Activated CD8-positive, alpha-beta memory T cell treated with anti-CD3 and anti-CD28 coated beads, Interleukin-2, amount 10 ng/mL, durations not matched to agents 7 days and 5 days (primary cell): Measurements from ENCODE around the gene PDE9A. TPM values are rescaled to one million over a fixed set of nuclear protein-coding genes. Genes with fewer than 3 reads are reported as not detected.
A peak's percentile ranks its signal among the peaks of the same experiment; 100 is the strongest.

Source experiments
- ATAC-seq: fragments of 150-1000 bp; cut with Tn5 transposase; one replicate; pipeline ENCODE4 v1.10.0; 2021; ENCODE audit warnings: moderate library complexity
- CTCF ChIA-PET: fragments of 350-600 bp; sonication (Branson Sonifier 250); formaldehyde crosslinking; loops from one replicate; lab custom pipeline; 2021; ENCODE audit warnings: antibody characterized with exemption; lab: Charles Lee
- DNase-seq: peaks from one replicate; pipeline ENCODE4 v3.0.0-alpha.2; 2020
- H3K27ac Mint-ChIP-seq: one replicate; pipeline ENCODE4 v1.8.0; 2021; ENCODE audit warnings: mild to moderate bottlenecking, mixed read lengths
- H3K27me3 Mint-ChIP-seq: one replicate; pipeline ENCODE4 v1.8.0; 2021; ENCODE audit warnings: mixed read lengths
- H3K36me3 Mint-ChIP-seq: one replicate; pipeline ENCODE4 v1.8.0; 2021; ENCODE audit warnings: mild to moderate bottlenecking, mixed read lengths
- H3K4me1 Mint-ChIP-seq: one replicate; pipeline ENCODE4 v1.8.0; 2021; ENCODE audit warnings: mixed read lengths
- H3K4me3 Mint-ChIP-seq: one replicate; pipeline ENCODE4 v1.8.0; 2021; ENCODE audit warnings: mild to moderate bottlenecking, moderate library complexity, mixed read lengths
- H3K9me3 Mint-ChIP-seq: one replicate; pipeline ENCODE4 v1.8.0; 2022; ENCODE audit warnings: low read depth, mixed read lengths
- total RNA-seq, 2 experiments: library from RNA; stranded (reverse); gene quantifications; one replicate each; pipeline ENCODE4 v1.2.3, GENCODE V29; 2021

PDE9A gene
- total RNA-seq, 2 experiments from 2014 or later = 2.0 to 6.8 TPM

GRCh38 chr21:42650441-42651421, 2.7 kb upstream of the PDE9A start:
- Mint-ChIP-seq H3K27ac (no peak overlapping the region), H3K27me3 (peaks cover 44% of the 10 kb centered on the region), H3K4me1 (peaks cover 11% of the 10 kb centered on the region), H3K36me3 (no peaks in the 10 kb centered on the region), H3K4me3 (no peak overlapping the region), H3K9me3 (no peaks in the 10 kb centered on the region)
- CTCF ChIA-PET = no interaction called here
- ATAC-seq (no peak), DNase-seq (no peak)

- H3K27me3 Mint-ChIP-seq = peaks cover 53% of the 10 kb centered on the region
- ATAC-seq (no peak), DNase-seq (no peak)
- peaks cover 11% of the 10 kb centered on the region for H3K4me1 Mint-ChIP-seq
- H3K4me3 Mint-ChIP-seq = no peak overlapping the region
- H3K36me3 Mint-ChIP-seq = no peaks in the 10 kb centered on the region
- CTCF ChIA-PET = no interaction called here
- H3K27ac Mint-ChIP-seq = no peak overlapping the region
- H3K9me3 Mint-ChIP-seq = no peaks in the 10 kb centered on the region
These were observed 1.7 kb upstream of the PDE9A start for GRCh38 chr21:42651515-42652401.

DNA sequence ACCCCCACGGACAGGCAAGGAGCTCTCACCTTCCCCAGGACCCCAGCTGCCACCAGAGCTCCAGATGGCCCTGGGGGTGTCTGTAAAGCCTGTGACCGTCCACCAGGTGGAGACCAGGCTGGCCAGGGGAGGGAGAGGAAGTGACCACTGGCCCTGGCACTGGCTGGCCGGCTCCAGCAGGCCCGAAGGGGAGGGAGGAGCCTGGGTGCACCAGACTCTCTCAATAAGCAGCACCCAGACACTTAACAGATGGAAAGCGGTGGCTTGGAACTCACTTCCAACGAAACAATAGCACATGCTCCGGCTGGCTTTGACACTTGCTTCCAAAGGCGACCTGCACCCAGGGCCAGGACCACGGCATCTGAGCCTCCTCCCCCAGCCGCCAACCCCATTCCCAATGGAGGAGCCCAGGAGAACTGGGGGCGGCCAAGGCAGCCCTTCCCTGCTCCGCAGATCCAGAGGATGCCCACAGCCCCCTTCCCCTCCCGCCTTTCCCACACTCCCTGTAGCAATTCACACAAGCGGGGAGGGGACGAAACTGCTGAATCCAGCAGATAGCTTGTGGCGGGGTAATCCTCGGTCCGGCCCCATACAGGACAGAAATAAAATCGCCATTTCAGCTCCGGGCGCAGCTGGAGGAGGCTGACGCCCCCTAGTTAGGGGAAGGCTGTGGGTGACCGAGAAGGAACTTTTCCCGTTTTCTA, 742 bp upstream of the PDE9A start:
- H3K27me3 Mint-ChIP-seq = peaks cover 54% of the 10 kb centered on the region
- ATAC-seq (no peak), DNase-seq (no peak)
- H3K27ac Mint-ChIP-seq = no peak overlapping the region
- H3K4me3 Mint-ChIP-seq = no peak overlapping the region
- no peaks in the 10 kb centered on the region for H3K36me3 Mint-ChIP-seq
- CTCF ChIA-PET = interaction anchor here (1.4 to 1.6 kb wide), 2 partner anchors 22 to 60 kb away, joined by 3 to 4 read pairs; no protein-coding TSS in a partner anchor
- H3K4me1 Mint-ChIP-seq = peaks cover 11% of the 10 kb centered on the region
- no peaks in the 10 kb centered on the region for H3K9me3 Mint-ChIP-seq

DNA sequence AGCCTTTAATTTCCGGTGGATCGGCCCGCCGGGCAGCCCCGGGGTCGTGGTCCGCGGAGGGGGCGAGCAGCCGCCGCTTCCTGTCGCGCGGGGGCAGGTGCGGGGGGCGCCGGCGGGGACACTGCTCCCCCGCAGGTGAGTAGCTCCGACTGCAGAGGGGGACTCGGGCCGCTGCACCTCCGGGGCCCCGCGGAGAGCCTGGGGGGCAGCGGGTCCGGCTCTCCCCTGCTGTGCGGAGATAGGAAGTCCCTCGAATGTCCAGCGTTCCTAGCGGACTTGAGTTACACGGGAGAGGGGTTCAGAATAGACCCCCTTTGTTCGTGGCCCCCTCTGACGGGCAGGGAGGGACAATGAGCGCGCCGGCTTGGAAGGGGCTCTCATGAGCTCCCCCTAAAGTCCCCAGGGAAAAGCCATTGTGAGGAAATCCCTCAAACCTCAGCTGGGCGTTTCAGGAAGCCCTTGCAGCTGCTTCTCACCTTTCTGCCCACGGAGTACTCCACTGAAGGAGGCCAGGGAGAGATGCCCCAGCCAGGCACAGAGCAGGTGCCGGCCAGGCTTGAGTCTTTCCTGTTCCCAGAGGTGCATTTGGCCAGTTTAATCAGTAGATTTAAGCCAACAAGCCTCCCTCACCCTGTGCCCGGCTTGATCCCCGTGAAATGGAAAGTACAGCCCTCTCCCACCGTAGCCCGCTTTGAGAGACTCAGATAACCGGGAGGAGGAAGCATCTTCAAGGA, 925 bp downstream of the PDE9A start:
- Mint-ChIP-seq H3K9me3 (no peaks in the 10 kb centered on the region), H3K36me3 (no peaks in the 10 kb centered on the region), H3K27me3 (peaks cover 55% of the 10 kb centered on the region), H3K4me1 (peaks cover 11% of the 10 kb centered on the region), H3K4me3 (peak overlapping the region; percentile 2), H3K27ac (no peak overlapping the region)
- DNase-seq (no peak), ATAC-seq (no peak)
- CTCF ChIA-PET = interaction anchor here (0.7 to 1.6 kb wide), 8 partner anchors 18 to 179 kb away, joined by 3 to 4 read pairs (median 4); no protein-coding TSS in a partner anchor

DNA sequence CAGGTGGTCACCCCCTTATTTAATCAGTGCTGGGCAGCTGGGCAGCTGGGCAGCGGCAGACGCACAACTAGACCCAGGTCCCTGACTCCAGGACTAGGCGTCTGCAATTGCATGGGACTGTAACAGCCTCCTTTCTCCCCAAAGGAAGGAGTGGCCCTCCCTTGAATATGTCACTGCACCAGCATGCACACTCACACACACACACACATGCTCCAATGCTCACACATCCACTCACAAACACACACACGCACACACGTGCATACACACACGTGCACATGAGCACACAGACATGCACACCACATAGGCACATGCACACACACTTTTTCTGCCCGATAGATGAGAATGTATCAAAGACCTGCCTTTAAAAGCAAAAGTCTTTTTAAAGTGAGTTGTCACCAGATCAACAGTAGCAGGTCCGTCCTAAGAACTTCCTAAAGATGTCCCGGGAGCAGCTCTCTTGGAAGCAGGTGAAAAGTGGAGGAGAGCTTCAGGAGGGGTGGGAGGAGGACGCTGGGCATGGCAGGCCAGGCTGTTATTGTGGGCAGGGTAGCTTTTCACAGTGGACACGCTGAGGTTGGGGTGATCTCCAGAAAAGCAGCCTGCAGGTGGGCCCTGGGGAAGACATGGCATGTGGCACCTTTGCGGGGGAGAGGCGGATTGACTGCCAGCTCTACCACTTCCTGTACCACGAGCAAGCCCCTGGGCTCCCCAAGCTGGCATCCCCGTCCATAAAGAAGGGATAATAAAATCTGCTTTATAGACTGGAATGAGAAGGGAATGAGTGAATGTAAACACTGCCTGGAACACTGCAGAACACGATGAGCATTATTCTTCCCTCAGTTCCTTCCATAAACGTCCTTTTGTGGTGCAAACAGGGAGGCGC, 1.7 kb downstream of the PDE9A start:
- CTCF ChIA-PET = interaction anchor here (0.9 kb wide), 1 partner anchor 176 kb away, joined by 4 read pairs; no protein-coding TSS in a partner anchor
- ATAC-seq (no peak), DNase-seq (no peak)
- H3K36me3 Mint-ChIP-seq = no peaks in the 10 kb centered on the region
- no peak overlapping the region for H3K27ac Mint-ChIP-seq
- peaks cover 11% of the 10 kb centered on the region for H3K4me1 Mint-ChIP-seq
- H3K27me3 Mint-ChIP-seq = peaks cover 55% of the 10 kb centered on the region
- H3K4me3 Mint-ChIP-seq = peak overlapping the region; percentile 2
- no peaks in the 10 kb centered on the region for H3K9me3 Mint-ChIP-seq

DNA sequence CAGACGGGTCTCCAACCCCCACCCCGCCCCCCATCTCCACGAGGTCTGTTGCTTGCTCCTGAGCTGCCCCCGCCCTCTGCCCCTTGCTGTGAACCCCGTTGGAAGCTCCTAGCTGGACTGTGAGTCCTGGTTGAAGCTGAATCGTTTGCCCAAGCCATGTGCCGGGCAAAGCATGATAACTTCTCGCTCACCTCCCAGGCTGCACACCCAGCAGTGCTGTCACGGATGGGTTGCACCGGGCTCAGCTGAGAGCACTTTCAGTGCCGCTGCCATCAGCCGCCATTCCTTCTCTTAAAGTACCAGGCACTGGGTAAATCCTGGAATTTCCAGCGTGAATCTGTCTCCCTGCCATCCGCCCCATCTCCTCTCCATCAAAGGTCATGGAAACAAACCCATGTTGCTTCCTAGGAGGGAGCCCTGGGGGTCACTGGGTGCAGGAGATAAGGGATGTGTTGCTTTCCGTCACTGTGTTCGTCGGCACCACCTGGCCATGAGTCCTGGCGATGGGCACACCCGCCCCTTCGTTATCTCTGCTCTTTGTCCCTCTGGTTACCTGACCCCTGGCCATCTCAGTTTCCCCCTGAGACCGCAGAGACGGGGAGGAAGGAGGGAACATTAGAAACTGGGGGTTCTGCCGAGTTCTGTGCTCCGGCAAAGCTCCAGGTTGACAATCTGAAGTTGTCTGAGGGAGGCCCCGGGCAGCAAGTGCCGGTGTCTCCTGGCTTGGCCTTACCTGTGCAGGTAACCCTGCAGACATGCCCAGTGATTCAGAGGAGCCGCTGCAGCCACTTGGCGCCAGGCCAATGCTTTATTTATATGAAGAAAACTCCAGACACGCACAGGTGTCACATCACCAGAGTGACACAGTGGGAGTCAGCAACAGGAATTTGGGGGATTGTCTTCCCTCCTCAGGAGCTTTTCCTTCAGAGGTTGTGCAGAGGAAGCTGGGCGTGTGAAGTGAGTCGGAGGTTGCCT, 2.7 kb downstream of the PDE9A start:
- ATAC-seq (no peak), DNase-seq (no peak)
- no peaks in the 10 kb centered on the region for H3K9me3 Mint-ChIP-seq
- peaks cover 11% of the 10 kb centered on the region for H3K4me1 Mint-ChIP-seq
- no peak overlapping the region for H3K4me3 Mint-ChIP-seq
- peaks cover 53% of the 10 kb centered on the region for H3K27me3 Mint-ChIP-seq
- H3K36me3 Mint-ChIP-seq = no peaks in the 10 kb centered on the region
- H3K27ac Mint-ChIP-seq = no peak overlapping the region
- CTCF ChIA-PET = no interaction called here

DNA sequence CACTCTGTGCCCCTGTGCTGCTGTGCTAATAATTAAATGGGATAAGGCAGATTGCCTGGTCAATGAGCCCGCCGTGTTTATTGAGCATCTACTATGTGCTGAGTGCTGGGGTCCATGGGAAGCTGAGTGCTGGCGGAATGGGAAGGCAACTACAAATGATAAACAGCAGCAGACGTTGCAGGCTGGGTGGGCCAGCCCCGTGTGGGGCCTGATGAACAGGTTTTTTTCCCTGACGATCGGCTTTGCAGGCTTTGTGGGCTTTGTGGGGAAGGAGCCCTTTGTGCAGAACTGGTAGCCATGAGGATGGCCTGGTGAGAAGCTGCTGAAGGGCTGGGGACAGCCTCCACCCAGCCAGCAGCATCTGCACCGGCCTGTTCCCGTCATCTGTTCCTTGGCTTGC, 3.5 kb downstream of the PDE9A start:
- CTCF ChIA-PET = no interaction called here
- H3K36me3 Mint-ChIP-seq = no peaks in the 10 kb centered on the region
- no peak overlapping the region for H3K4me3 Mint-ChIP-seq
- DNase-seq = no peak
- no peak overlapping the region for H3K27ac Mint-ChIP-seq
- no peak for ATAC-seq
- H3K27me3 Mint-ChIP-seq = peaks cover 45% of the 10 kb centered on the region
- peaks cover 11% of the 10 kb centered on the region for H3K4me1 Mint-ChIP-seq
- H3K9me3 Mint-ChIP-seq = no peaks in the 10 kb centered on the region

GRCh38 chr21:42657676-42658319, 4.4 kb downstream of the PDE9A start:
- Mint-ChIP-seq H3K4me1 (peaks cover 11% of the 10 kb centered on the region), H3K4me3 (no peak overlapping the region), H3K36me3 (no peaks in the 10 kb centered on the region), H3K9me3 (no peaks in the 10 kb centered on the region), H3K27me3 (peaks cover 36% of the 10 kb centered on the region), H3K27ac (no peak overlapping the region)
- no peak for ATAC-seq
- DNase-seq = no peak
- CTCF ChIA-PET = no interaction called here

DNA sequence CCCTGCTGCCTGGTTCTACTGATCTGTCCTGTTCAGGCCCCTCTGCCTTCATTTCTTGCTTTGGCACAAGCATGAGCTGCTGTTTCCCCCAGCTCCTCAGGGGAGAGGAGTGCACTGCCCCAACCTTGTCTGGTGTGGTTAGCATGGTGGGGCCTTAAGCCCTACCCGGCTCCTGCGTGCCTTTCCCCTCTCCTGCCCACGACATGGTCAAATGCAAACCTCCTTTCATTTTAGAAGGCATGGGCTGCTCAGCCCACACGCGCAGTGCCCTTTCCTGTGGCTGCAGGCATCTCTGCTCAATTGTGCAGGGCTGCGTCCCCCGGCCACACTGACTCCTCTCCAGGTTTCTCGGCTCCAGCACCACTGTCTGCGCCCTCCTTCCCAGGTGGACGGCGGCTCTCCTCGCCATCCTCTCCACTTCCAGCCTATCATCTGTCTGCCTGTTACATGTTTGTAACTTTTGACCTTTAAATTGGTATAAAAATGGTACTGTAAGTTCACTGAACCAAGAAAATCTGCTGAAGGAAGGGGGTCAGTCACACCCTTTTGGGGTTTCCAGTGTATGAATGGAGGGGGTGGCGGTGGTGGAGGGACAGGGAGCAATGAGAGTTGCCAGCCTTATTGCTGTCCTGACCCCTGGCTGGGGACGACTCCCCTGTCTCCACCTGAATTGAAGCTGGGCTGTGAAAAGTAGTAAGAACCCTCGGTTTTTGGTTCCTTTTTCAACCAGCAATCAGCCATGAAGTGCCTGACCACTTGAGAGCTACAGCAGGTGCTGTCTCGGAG, 5.1 kb downstream of the PDE9A start:
- H3K27ac Mint-ChIP-seq = no peak overlapping the region
- ATAC-seq (no peak), DNase-seq (no peak)
- peaks cover 32% of the 10 kb centered on the region for H3K27me3 Mint-ChIP-seq
- H3K4me1 Mint-ChIP-seq = peaks cover 11% of the 10 kb centered on the region
- CTCF ChIA-PET = no interaction called here
- no peaks in the 10 kb centered on the region for H3K36me3 Mint-ChIP-seq
- no peaks in the 10 kb centered on the region for H3K9me3 Mint-ChIP-seq
- no peak overlapping the region for H3K4me3 Mint-ChIP-seq

DNA sequence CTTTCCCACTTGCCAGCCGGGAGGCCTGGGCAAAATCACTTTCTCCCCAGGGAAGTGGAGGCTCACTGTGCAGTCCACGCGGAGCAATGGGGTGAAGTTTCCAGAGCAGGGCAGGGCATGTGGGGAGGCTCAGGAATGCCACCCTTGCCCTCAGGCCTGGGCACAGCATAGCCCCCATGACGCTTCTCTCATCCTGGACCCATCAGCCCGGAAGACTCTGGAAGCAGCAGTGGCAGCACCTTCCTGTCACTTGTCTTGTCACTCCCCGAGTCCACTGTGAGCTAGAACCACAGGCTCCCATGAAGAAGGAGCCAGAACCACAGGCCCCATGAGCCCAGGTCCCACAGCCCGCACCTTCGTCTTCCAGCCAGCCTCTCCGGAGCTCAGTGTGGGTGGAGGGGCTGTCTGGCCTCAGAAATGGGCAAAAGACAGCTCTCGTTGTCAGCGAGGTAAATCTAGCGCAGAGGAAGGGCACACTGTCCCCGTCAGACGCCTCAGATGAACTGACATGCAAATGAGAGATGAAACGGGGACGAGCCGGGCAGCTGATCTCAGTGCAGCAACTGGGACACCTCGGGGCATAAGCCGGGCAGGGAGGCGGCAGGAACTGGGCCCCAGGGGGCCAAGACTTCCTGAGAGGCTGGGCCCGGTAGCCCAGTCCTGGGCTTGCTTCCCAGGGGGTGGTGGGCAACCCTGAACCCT, 6.1 kb downstream of the PDE9A start:
- H3K4me1 Mint-ChIP-seq = peaks cover 7% of the 10 kb centered on the region
- no peak overlapping the region for H3K27ac Mint-ChIP-seq
- ATAC-seq (no peak), DNase-seq (no peak)
- H3K4me3 Mint-ChIP-seq = no peak overlapping the region
- peaks cover 28% of the 10 kb centered on the region for H3K27me3 Mint-ChIP-seq
- no peaks in the 10 kb centered on the region for H3K9me3 Mint-ChIP-seq
- CTCF ChIA-PET = no interaction called here
- no peaks in the 10 kb centered on the region for H3K36me3 Mint-ChIP-seq
